HG02678 (cell line): Measurements from ENCODE around the gene CSH1.
"Not testable (repeated sequence)": the region's sequence is repeated elsewhere in the genome, so short reads cannot be mapped to it uniquely, and the experiment has no call there.

Experiments
- ATAC-seq: cut with Tn5 transposase; IDR thresholded peaks from one replicate; pipeline ENCODE4 v1.9.1; 2021; ENCODE audit warnings: mild to moderate bottlenecking, moderate library complexity; ENCODE audit not compliant: unreplicated experiment

Gene CSH1

GRCh38 chr17:63928966-63929695 is 32.8 kb upstream of the CSH1 start:
- ATAC-seq, result no peak

- no peak for ATAC-seq
Measured at GRCh38 chr17:63928172-63928666, 31.8 kb upstream of the CSH1 start.

- no peak for ATAC-seq
Measured at GRCh38 chr17:63927464-63928171, 31.2 kb upstream of the CSH1 start.

GRCh38 chr17:63926164-63926563 is 29.8 kb upstream of the CSH1 start:
- ATAC-seq, result no peak

GRCh38 chr17:63925615-63926014 is 29.2 kb upstream of the CSH1 start:
- no peak for ATAC-seq

- ATAC-seq, result peak; percentile 49
Measured at GRCh38 chr17:63922402-63922801, 26.0 kb upstream of the CSH1 start.

GRCh38 chr17:63920779-63921178 is 24.4 kb upstream of the CSH1 start:
- ATAC-seq, result not testable (repeated sequence)

GRCh38 chr17:63920050-63920449 is 23.7 kb upstream of the CSH1 start:
- ATAC-seq, result not testable (repeated sequence)

- peak; percentile 61 for ATAC-seq
Measured at GRCh38 chr17:63919311-63919723, 22.9 kb upstream of the CSH1 start.

- not testable (repeated sequence) for ATAC-seq
Measured at GRCh38 chr17:63918789-63919305, 22.5 kb upstream of the CSH1 start, which contains the start of gene GH1. Gene GH1, minus strand, starts transcription at chr17:63918839. Its CDS starts 63 bp downstream, at chr17:63918776.

GRCh38 chr17:63918305-63918704 is 21.9 kb upstream of the CSH1 start:
- ATAC-seq, result no peak

- no peak for ATAC-seq
Measured at GRCh38 chr17:63917646-63918045, 21.3 kb upstream of the CSH1 start.

GRCh38 chr17:63917206-63917605 is 20.8 kb upstream of the CSH1 start:
- ATAC-seq, result not testable (repeated sequence)

GRCh38 chr17:63916566-63917185 is 20.3 kb upstream of the CSH1 start:
- no peak for ATAC-seq

- ATAC-seq, result peak; percentile 49
Measured at GRCh38 chr17:63915753-63916152, 19.4 kb upstream of the CSH1 start.

- ATAC-seq, result no peak
Measured at GRCh38 chr17:63914471-63914870, 18.1 kb upstream of the CSH1 start.

- ATAC-seq, result no peak
Measured at GRCh38 chr17:63911657-63912100, 15.3 kb upstream of the CSH1 start.

GRCh38 chr17:63911041-63911635 is 14.8 kb upstream of the CSH1 start, which contains the start of gene CSHL1:
Gene CSHL1, minus strand, starts transcription at chr17:63911258. Its CDS starts 62 bp downstream, at chr17:63911196.
- no peak for ATAC-seq

GRCh38 chr17:63910096-63910495 is 13.7 kb upstream of the CSH1 start:
- no peak for ATAC-seq

- ATAC-seq, result not testable (repeated sequence)
Measured at GRCh38 chr17:63909586-63909985, 13.2 kb upstream of the CSH1 start.
